PC-9 (cell line): Measurements from ENCODE around the gene ATG2B. TPM values are rescaled to one million over a fixed set of nuclear protein-coding genes. Genes with fewer than 3 reads are reported as not detected.

ENCODE experiments used
- BruUV-seq: library from RNA; stranded (reverse); fragments of 400-500 nt; replicated peaks from 2 replicates; lab custom pipeline; 2021; lab: Mats Ljungman, UMichigan
- CTCF ChIA-PET: fragments of 300-600 bp; sonication (Branson Sonifier 250); formaldehyde crosslinking; loops from one replicate; lab custom pipeline; 2022; ENCODE audit warnings: antibody characterized with exemption; lab: Charles Lee
- POLR2A ChIA-PET: fragments of 300-600 bp; sonication (Branson Sonifier 250); formaldehyde crosslinking; loops from one replicate; lab custom pipeline; 2022; ENCODE audit warnings: antibody characterized with exemption; ENCODE audit not compliant: unreplicated experiment; lab: Charles Lee
- DNase-seq, 2 experiments: peaks; one replicate each; pipeline versions ENCODE4 v3.0.0 to v3.0.0-alpha.2; 2015 to 2022; ENCODE audit warnings: mixed read lengths in 1 of 2
- H2AFZ ChIP-seq: fragments of 200-600 bp; sonication (generic); 2 replicates; pipeline ENCODE4 v1.8.1; 2017; ENCODE audit warnings: antibody characterized with exemption
- H3F3A ChIP-seq: fragments of 200-600 bp; sonication (generic); 2 replicates; pipeline ENCODE4 v1.8.1; 2017; ENCODE audit warnings: antibody characterized with exemption, mild to moderate bottlenecking, low read depth; ENCODE audit not compliant: insufficient read depth
- H3K27ac ChIP-seq: fragments of 200-600 bp; sonication (generic); 2 replicates; pipeline ENCODE4 v1.6.1; 2016; ENCODE audit warnings: mixed run types
- H3K27me3 ChIP-seq: fragments of 200-600 bp; sonication (generic); 2 replicates; pipeline ENCODE4 v1.6.1; 2016; ENCODE audit warnings: low read depth, mixed run types; ENCODE audit not compliant: insufficient read depth
- H3K36me3 ChIP-seq: fragments of 200-600 bp; sonication (generic); 2 replicates; pipeline ENCODE4 v1.6.1; 2016; ENCODE audit warnings: low read depth, mixed run types
- H3K4me1 ChIP-seq: fragments of 200-600 bp; sonication (generic); replicated peaks from 2 replicates; pipeline ENCODE4 v1.6.1; 2016; ENCODE audit warnings: mixed run types; ENCODE audit not compliant: insufficient read depth
- H3K4me2 ChIP-seq: fragments of 200-600 bp; sonication (generic); 2 replicates; pipeline ENCODE4 v1.6.1; 2017; ENCODE audit warnings: mixed run types
- H3K4me3 ChIP-seq: fragments of 200-600 bp; sonication (generic); 2 replicates; pipeline ENCODE4 v1.6.1; 2016; ENCODE audit warnings: mixed run types
- H3K79me2 ChIP-seq: fragments of 200-600 bp; sonication (generic); 2 replicates; pipeline ENCODE4 v1.6.1; 2017; ENCODE audit warnings: low read depth, mixed run types
- H3K9me2 ChIP-seq: fragments of 200-600 bp; sonication (generic); 2 replicates; pipeline ENCODE4 v1.8.1; 2017; ENCODE audit warnings: mild to moderate bottlenecking; ENCODE audit not compliant: insufficient read depth
- H3K9me3 ChIP-seq: fragments of 200-600 bp; sonication (generic); 2 replicates; pipeline ENCODE4 v1.8.1; 2016; ENCODE audit warnings: low read depth; ENCODE audit not compliant: insufficient read depth
- H4K20me1 ChIP-seq: fragments of 200-600 bp; sonication (generic); 2 replicates; pipeline ENCODE4 v1.8.1; 2017; ENCODE audit not compliant: insufficient read depth
- EZH2 ChIP-seq: fragments of 200-600 bp; sonication (generic); IDR thresholded peaks from 2 replicates; pipeline ENCODE4 v1.8.0; 2017; ENCODE audit warnings: antibody characterized with exemption, low read depth
- intact Hi-C: fragments of 100-400 bp; cut with micrococcal nuclease; formaldehyde crosslinking; loops from one replicate; pipeline ENCODE4 v1.10.0; 2022; ENCODE audit not compliant: unreplicated experiment
- total RNA-seq: library from RNA; stranded (reverse); gene quantifications from 2 replicates; pipeline ENCODE4 v1.2.3, GENCODE V29; 2021
- TF ChIP-seq, protein P1 (sequence below): fragments of 200-600 bp; sonication (generic); conservative IDR thresholded peaks from 2 replicates; pipeline ENCODE4 v1.6.1; 2017; ENCODE audit warnings: mixed run types, antibody characterized with exemption, mild to moderate bottlenecking, moderate library complexity

ATG2B gene
- total RNA-seq, 1 experiment from 2014 or later, result 6.6 TPM

GRCh38 chr14:96309133-96309895 is 53.8 kb downstream of the ATG2B start:
- Histone ChIP-seq H2AFZ (no peak overlapping the region), H3K4me2 (no peak overlapping the region), H3K27me3 (no peaks in the 10 kb centered on the region), H3K4me1 (no peaks in the 10 kb centered on the region), H3K4me3 (no peak overlapping the region), H3K9me2 (no peaks in the 10 kb centered on the region), H3K9me3 (no peaks in the 10 kb centered on the region), H3K79me2 (no peaks in the 10 kb centered on the region), H3K36me3 (no peaks in the 10 kb centered on the region; the same call in 1 of the 2 replicates), H4K20me1 (no peaks in the 10 kb centered on the region), H3K27ac (no peak overlapping the region), H3F3A (no peaks in the 10 kb centered on the region)
- POLR2A ChIA-PET, result no interaction called here
- no TSS peak for BruUV-seq
- CTCF ChIA-PET, result no interaction called here
- DNase-seq, result no peak
- intact Hi-C loops, result no loop called here
- TF ChIP-seq, protein P1, sequence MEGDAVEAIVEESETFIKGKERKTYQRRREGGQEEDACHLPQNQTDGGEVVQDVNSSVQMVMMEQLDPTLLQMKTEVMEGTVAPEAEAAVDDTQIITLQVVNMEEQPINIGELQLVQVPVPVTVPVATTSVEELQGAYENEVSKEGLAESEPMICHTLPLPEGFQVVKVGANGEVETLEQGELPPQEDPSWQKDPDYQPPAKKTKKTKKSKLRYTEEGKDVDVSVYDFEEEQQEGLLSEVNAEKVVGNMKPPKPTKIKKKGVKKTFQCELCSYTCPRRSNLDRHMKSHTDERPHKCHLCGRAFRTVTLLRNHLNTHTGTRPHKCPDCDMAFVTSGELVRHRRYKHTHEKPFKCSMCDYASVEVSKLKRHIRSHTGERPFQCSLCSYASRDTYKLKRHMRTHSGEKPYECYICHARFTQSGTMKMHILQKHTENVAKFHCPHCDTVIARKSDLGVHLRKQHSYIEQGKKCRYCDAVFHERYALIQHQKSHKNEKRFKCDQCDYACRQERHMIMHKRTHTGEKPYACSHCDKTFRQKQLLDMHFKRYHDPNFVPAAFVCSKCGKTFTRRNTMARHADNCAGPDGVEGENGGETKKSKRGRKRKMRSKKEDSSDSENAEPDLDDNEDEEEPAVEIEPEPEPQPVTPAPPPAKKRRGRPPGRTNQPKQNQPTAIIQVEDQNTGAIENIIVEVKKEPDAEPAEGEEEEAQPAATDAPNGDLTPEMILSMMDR, result no peak
- no peak for TF ChIP-seq EZH2

GRCh38 chr14:96307434-96307833 is 55.7 kb downstream of the ATG2B start:
- Histone ChIP-seq H3K9me3 (no peaks in the 10 kb centered on the region), H3K27ac (no peak overlapping the region), H3K4me1 (no peaks in the 10 kb centered on the region), H3K27me3 (no peaks in the 10 kb centered on the region), H2AFZ (no peak overlapping the region), H3K79me2 (no peaks in the 10 kb centered on the region), H3K4me2 (no peak overlapping the region), H3K36me3 (no peaks in the 10 kb centered on the region), H4K20me1 (no peaks in the 10 kb centered on the region), H3K9me2 (no peaks in the 10 kb centered on the region), H3K4me3 (no peak overlapping the region), H3F3A (no peaks in the 10 kb centered on the region)
- no TSS peak for BruUV-seq
- no peak for TF ChIP-seq EZH2
- TF ChIP-seq, protein P1, result no peak
- ChIA-PET CTCF (no interaction called here), POLR2A (no interaction called here)
- DNase-seq, result no peak
- intact Hi-C loops, result no loop called here

DNA sequence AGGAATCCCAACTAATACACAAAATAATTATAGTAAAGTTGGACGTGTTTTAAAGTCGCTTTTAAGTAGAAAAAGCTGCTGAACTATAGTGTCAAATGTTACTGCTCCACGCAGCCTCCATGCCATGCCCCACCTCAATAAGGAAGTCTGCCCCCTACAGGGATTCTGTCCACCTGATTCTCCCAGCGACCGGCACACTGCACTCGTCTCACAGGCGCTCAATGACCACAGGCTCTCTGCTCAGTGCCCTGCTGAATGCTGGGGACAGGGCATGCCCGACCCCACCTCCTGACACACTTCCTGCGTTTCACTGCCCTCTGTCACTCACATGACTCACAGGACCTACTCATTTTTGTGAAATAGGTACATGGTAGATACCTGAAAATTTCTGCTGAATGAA is 58.2 kb downstream of the ATG2B start:
- no peak overlapping the region for H3K4me3 ChIP-seq
- no peaks in the 10 kb centered on the region for H3K36me3 ChIP-seq
- H3F3A ChIP-seq, result no peaks in the 10 kb centered on the region
- no peak for DNase-seq
- TF ChIP-seq EZH2, result no peak
- TF ChIP-seq, protein P1, result no peak
- intact Hi-C loops, result no loop called here
- POLR2A ChIA-PET, result no interaction called here
- H3K9me2 ChIP-seq, result no peaks in the 10 kb centered on the region
- BruUV-seq, result no TSS peak
- CTCF ChIA-PET, result no interaction called here
- H3K9me3 ChIP-seq, result no peaks in the 10 kb centered on the region
- H3K27ac ChIP-seq, result no peak overlapping the region
- no peaks in the 10 kb centered on the region for H4K20me1 ChIP-seq
- no peak overlapping the region for H2AFZ ChIP-seq
- H3K4me2 ChIP-seq, result no peak overlapping the region
- no peaks in the 10 kb centered on the region for H3K79me2 ChIP-seq
- no peaks in the 10 kb centered on the region for H3K4me1 ChIP-seq
- H3K27me3 ChIP-seq, result no peaks in the 10 kb centered on the region
